OCI-LY1 (cell line): ENCODE results near the gene BPTF.
"Not testable (repeated sequence)": the region's sequence is repeated elsewhere in the genome, so short reads cannot be mapped to it uniquely, and the experiment has no call there.

ENCODE experiments used
- H2AFZ ChIP-seq: fragments of 200-600 bp; sonication (generic), shearing (Covaris generic); 2 replicates; pipeline ENCODE4 v1.6.0; 2014; ENCODE audit warnings: antibody characterized with exemption, mild to moderate bottlenecking, low read length
- H3F3A ChIP-seq: fragments of 200-600 bp; sonication (generic), shearing (Covaris generic); 2 replicates; pipeline ENCODE4 v1.6.0; 2014; ENCODE audit warnings: mild to moderate bottlenecking, antibody characterized with exemption, low read length, moderate library complexity; ENCODE audit not compliant: insufficient read depth
- H3K27ac ChIP-seq: fragments of 200-600 bp; sonication (generic); 2 replicates; pipeline ENCODE4 v1.5.1; 2014; ENCODE audit warnings: low read length, mixed run types, mild to moderate bottlenecking, low read depth; ENCODE audit not compliant: poor library complexity, severe bottlenecking
- H3K27me3 ChIP-seq: fragments of 200-600 bp; sonication (generic); 2 replicates; pipeline ENCODE4 v1.6.0; 2014; ENCODE audit warnings: antibody characterized with exemption, mild to moderate bottlenecking, low read length, moderate library complexity; ENCODE audit not compliant: insufficient read depth
- H3K36me3 ChIP-seq: fragments of 200-600 bp; sonication (generic); 2 replicates; pipeline ENCODE4 v1.6.1; 2014; ENCODE audit warnings: mild to moderate bottlenecking, antibody characterized with exemption, low read length, moderate library complexity, mixed read lengths; ENCODE audit not compliant: insufficient read depth
- H3K4me1 ChIP-seq: fragments of 200-600 bp; sonication (generic); 2 replicates; pipeline ENCODE4 v1.5.1; 2014; ENCODE audit warnings: mild to moderate bottlenecking, low read length, moderate library complexity; ENCODE audit not compliant: insufficient read depth, severe bottlenecking
- H3K4me2 ChIP-seq: fragments of 200-600 bp; sonication (generic), shearing (Covaris generic); 2 replicates; pipeline ENCODE4 v1.6.1; 2014; ENCODE audit warnings: low read length
- H3K4me3 ChIP-seq: fragments of 200-600 bp; sonication (generic); 2 replicates; pipeline ENCODE4 v1.5.1; 2014; ENCODE audit warnings: low read length, low read depth, mild to moderate bottlenecking, mixed read lengths; ENCODE audit not compliant: poor library complexity, severe bottlenecking
- H3K79me2 ChIP-seq: fragments of 200-600 bp; shearing (Covaris generic); 2 replicates; pipeline ENCODE4 v1.6.1; 2016; ENCODE audit warnings: mixed run types, low read length, mixed read lengths; ENCODE audit not compliant: insufficient read depth
- H3K9ac ChIP-seq: fragments of 200-600 bp; sonication (generic), shearing (Covaris generic); 2 replicates; pipeline ENCODE4 v1.6.1; 2014; ENCODE audit warnings: mild to moderate bottlenecking, low read length, mixed read lengths
- H3K9me2 ChIP-seq: fragments of 200-600 bp; sonication (generic), shearing (Covaris generic); 2 replicates; pipeline ENCODE4 v1.6.1; 2014; ENCODE audit warnings: low read depth, mild to moderate bottlenecking, low read length, mixed read lengths
- H3K9me3 ChIP-seq: fragments of 200-600 bp; shearing (Covaris generic); 2 replicates; pipeline ENCODE4 v1.6.1; 2014; ENCODE audit warnings: low read length, mixed read lengths
- H4K20me1 ChIP-seq: fragments of 200-600 bp; sonication (generic), shearing (Covaris generic); 2 replicates; pipeline ENCODE4 v1.6.0; 2016; ENCODE audit warnings: mild to moderate bottlenecking, low read length; ENCODE audit not compliant: insufficient read depth
- EZH2 ChIP-seq: fragments of 200-600 bp; sonication (generic), shearing (Covaris generic); IDR thresholded peaks from 2 replicates; pipeline ENCODE4 v1.8.0; 2017; ENCODE audit warnings: borderline replicate concordance, mixed run types, mild to moderate bottlenecking, antibody characterized with exemption, low read length, moderate library complexity, mixed read lengths
- TF ChIP-seq, protein P1 (sequence below): fragments of 200-600 bp; sonication (generic), shearing (Covaris generic); IDR thresholded peaks from 2 replicates; pipeline ENCODE4 v1.5.1; 2017; ENCODE audit warnings: mild to moderate bottlenecking, antibody characterized with exemption, low read length, moderate library complexity, mixed read lengths

The BPTF gene

GRCh38 chr17:67947325-67947813 is 122.1 kb downstream of the BPTF start:
- Histone ChIP-seq H2AFZ (no peak overlapping the region), H3F3A (no peaks in the 10 kb centered on the region), H3K4me2 (no peak overlapping the region), H3K79me2 (no peaks in the 10 kb centered on the region), H3K9ac (no peak overlapping the region), H3K4me1 (no peaks in the 10 kb centered on the region), H3K27ac (no peak overlapping the region), H4K20me1 (no peaks in the 10 kb centered on the region), H3K4me3 (no peak overlapping the region), H3K9me2 (no peaks in the 10 kb centered on the region), H3K36me3 (peaks cover 95% of the 10 kb centered on the region), H3K27me3 (no peaks in the 10 kb centered on the region), H3K9me3 (no peaks in the 10 kb centered on the region)
- no peak for TF ChIP-seq EZH2
- TF ChIP-seq, protein P1, sequence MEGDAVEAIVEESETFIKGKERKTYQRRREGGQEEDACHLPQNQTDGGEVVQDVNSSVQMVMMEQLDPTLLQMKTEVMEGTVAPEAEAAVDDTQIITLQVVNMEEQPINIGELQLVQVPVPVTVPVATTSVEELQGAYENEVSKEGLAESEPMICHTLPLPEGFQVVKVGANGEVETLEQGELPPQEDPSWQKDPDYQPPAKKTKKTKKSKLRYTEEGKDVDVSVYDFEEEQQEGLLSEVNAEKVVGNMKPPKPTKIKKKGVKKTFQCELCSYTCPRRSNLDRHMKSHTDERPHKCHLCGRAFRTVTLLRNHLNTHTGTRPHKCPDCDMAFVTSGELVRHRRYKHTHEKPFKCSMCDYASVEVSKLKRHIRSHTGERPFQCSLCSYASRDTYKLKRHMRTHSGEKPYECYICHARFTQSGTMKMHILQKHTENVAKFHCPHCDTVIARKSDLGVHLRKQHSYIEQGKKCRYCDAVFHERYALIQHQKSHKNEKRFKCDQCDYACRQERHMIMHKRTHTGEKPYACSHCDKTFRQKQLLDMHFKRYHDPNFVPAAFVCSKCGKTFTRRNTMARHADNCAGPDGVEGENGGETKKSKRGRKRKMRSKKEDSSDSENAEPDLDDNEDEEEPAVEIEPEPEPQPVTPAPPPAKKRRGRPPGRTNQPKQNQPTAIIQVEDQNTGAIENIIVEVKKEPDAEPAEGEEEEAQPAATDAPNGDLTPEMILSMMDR = no peak

- H4K20me1 ChIP-seq = no peaks in the 10 kb centered on the region
- no peaks in the 10 kb centered on the region for H3K79me2 ChIP-seq
- H3K36me3 ChIP-seq = peaks cover 84% of the 10 kb centered on the region
- TF ChIP-seq, protein P1 = no peak
- TF ChIP-seq EZH2 = no peak
- H3K4me2 ChIP-seq = no peak overlapping the region
- H3K9me2 ChIP-seq = no peaks in the 10 kb centered on the region
- no peaks in the 10 kb centered on the region for H3K4me1 ChIP-seq
- no peaks in the 10 kb centered on the region for H3K9me3 ChIP-seq
- H3K9ac ChIP-seq = no peak overlapping the region
- H3F3A ChIP-seq = no peaks in the 10 kb centered on the region
- H3K27ac ChIP-seq = no peak overlapping the region
- H2AFZ ChIP-seq = no peak overlapping the region
- no peak overlapping the region for H3K4me3 ChIP-seq
- H3K27me3 ChIP-seq = no peaks in the 10 kb centered on the region
Measured at GRCh38 chr17:67950945-67951344, 125.6 kb downstream of the BPTF start.

GRCh38 chr17:67959510-67959909 is 134.2 kb downstream of the BPTF start:
- Histone ChIP-seq H3K9ac (no peak overlapping the region), H3K4me1 (no peaks in the 10 kb centered on the region), H3K79me2 (no peaks in the 10 kb centered on the region), H3K4me2 (no peak overlapping the region), H3K27me3 (no peaks in the 10 kb centered on the region), H3K4me3 (no peak overlapping the region), H3K9me2 (no peaks in the 10 kb centered on the region), H3K36me3 (peaks cover 61% of the 10 kb centered on the region), H3F3A (no peaks in the 10 kb centered on the region; the same call in 1 of the 2 replicates), H3K27ac (no peak overlapping the region), H3K9me3 (no peaks in the 10 kb centered on the region), H4K20me1 (no peaks in the 10 kb centered on the region), H2AFZ (no peak overlapping the region)
- no peak for TF ChIP-seq EZH2
- TF ChIP-seq, protein P1 = no peak

- not testable (repeated sequence) for H4K20me1 ChIP-seq, H3K79me2 ChIP-seq, H3K9me3 ChIP-seq, H3F3A ChIP-seq, H3K27ac ChIP-seq, H2AFZ ChIP-seq, H3K4me3 ChIP-seq, H3K4me1 ChIP-seq, H3K4me2 ChIP-seq, H3K9ac ChIP-seq, H3K9me2 ChIP-seq, H3K27me3 ChIP-seq
- H3K36me3 ChIP-seq = peaks cover 63% of the 10 kb centered on the region
Measured at GRCh38 chr17:67960276-67960675, 135.0 kb downstream of the BPTF start.

DNA sequence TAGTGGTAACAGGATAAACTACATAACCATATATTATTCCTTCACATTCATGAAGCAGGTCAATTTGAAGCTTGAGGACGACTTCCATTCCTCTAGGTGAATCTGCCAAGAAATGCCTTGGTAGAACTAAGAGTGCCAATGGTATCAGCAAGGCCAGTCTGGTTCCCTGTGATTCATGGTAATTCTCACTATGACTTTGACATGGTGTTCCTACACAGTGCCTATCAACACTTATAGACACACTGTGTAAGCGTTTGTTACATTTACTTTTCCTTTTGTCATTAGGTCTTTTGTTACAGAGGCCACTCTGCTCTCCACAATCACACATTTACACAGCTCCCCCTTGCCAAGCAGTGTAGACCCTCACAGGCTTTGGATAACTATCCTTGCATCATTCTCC is 136.9 kb downstream of the BPTF start:
- H3K36me3 ChIP-seq = peaks cover 70% of the 10 kb centered on the region
- not testable (repeated sequence) for H3K27me3 ChIP-seq, H2AFZ ChIP-seq, H3K4me2 ChIP-seq, H3K4me1 ChIP-seq, H3K27ac ChIP-seq, H3K4me3 ChIP-seq, H4K20me1 ChIP-seq, H3K79me2 ChIP-seq, H3K9ac ChIP-seq, H3K9me3 ChIP-seq, H3K9me2 ChIP-seq, H3F3A ChIP-seq
